Measurements from ENCODE around the gene CHRNA4.

Gene CHRNA4

DNA sequence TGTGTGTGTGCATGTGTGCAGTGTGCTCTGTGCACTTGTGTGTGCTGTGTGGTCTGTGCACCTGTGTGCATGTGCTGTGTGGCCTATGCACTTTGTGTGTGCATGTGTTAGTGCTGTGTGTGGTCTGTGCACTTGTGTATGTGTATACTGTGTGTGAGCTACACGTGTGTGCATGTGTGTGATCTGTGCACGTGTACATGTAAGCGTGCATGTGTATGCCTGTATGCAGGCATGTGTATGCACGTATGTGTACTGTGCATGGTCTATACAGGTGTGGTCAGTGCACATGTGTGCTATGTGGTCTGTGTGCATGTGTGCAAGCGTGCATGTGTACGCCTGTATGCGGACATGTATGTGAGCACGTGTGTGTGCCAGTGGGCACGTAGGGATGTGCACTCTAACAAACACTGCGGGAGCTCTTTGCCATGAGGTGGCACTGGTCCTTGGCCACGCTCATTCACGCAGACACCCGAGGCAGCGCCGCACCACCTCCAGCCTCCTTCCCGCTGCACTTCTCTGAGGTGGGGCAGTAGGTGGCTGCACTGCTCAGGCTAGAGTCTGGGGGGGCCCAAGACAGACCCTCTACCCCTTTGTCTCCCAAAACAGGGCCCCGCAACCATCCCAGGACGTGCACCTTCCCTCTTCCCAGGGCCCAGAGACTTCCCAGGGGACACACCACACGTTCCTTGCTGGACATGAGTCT lies 42.4 kb upstream of the CHRNA4 start:
- Histone ChIP-seq H3K36me3 (ENCODE audit: insufficient read depth, low read length) (no peaks in the 10 kb centered on the region), H3K9ac (ENCODE audit: low read depth, low read length) (no peak overlapping the region), H3K4me1 (ENCODE audit: control insufficient read depth, insufficient read depth, low read length) (no peaks in the 10 kb centered on the region), H3K4me2 (ENCODE audit: low read length) (no peak overlapping the region), H3K4me3 (ENCODE audit: low read length) (no peak overlapping the region), H3K27me3 (ENCODE audit: control insufficient read depth, insufficient read depth, low read length) (peaks cover 19% of the 10 kb centered on the region), H3K9me3 (replicated peaks; ENCODE audit: low read length) (no peaks in the 10 kb centered on the region)

DNA sequence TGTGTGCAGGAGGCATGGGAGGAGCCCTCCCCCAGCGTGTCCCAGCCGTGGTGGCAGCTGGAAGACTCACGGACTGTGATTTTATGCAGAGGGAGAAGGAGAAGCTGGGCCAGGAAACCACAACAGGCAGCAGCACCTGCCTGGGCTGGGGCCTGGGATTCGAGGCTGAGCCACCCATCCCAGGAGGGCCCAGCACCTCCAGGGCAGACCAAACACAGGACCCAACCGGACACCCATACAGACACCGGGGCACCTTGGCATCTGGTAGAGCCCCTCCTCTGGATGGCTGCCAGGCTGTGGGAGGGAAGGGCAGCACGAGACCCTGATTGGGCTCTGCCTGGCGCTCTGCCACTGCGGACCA lies 41.7 kb upstream of the CHRNA4 start:
- no peak overlapping the region for H3K4me3 ChIP-seq (ENCODE audit: low read length)
- H3K4me2 ChIP-seq (ENCODE audit: low read length) = no peak overlapping the region
- H3K36me3 ChIP-seq (ENCODE audit: insufficient read depth, low read length) = no peaks in the 10 kb centered on the region
- H3K9ac ChIP-seq (ENCODE audit: low read depth, low read length) = no peak overlapping the region
- no peaks in the 10 kb centered on the region for H3K9me3 ChIP-seq (replicated peaks; ENCODE audit: low read length)
- H3K4me1 ChIP-seq (ENCODE audit: control insufficient read depth, insufficient read depth, low read length) = no peaks in the 10 kb centered on the region
- peaks cover 23% of the 10 kb centered on the region for H3K27me3 ChIP-seq (ENCODE audit: control insufficient read depth, insufficient read depth, low read length)

DNA sequence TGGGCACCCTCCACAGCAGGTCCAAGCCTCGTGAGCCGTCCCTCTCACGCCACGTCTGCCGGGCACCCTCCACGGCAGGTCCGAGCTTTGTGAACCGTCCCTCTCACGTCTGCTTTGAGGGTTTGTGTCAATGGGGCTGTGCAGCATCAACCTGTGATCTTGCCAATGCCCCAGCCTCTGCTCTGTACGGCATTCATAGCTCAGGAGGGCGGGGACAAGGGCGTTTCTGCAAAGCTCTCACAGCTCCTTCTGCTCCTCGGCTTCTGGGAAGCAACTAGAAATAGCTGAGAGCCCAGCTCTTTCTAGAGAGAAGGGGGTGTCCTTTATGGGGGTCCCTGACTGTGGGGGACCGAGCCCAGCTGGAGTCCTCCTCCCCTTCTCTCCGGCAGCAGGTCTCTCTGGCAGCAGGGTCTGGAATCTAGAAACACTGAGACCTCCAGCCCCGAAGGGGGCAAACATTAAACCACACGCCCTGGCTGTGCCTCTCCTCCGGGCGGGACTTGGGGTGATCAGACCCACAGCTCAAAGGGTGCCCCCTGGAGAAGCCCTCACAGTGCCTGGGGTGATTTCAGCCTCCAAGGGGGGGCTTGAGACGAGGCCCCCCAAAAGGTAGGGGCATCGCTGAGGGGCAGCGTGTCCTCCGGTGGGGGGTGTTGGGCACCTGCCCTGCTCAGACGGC lies 41.2 kb upstream of the CHRNA4 start:
- Histone ChIP-seq H3K27me3 (ENCODE audit: control insufficient read depth, insufficient read depth, low read length) (peaks cover 23% of the 10 kb centered on the region), H3K4me1 (ENCODE audit: control insufficient read depth, insufficient read depth, low read length) (no peaks in the 10 kb centered on the region), H3K4me3 (ENCODE audit: low read length) (no peak overlapping the region), H3K4me2 (ENCODE audit: low read length) (no peak overlapping the region), H3K36me3 (ENCODE audit: insufficient read depth, low read length) (no peaks in the 10 kb centered on the region), H3K9ac (ENCODE audit: low read depth, low read length) (no peak overlapping the region), H3K9me3 (replicated peaks; ENCODE audit: low read length) (no peaks in the 10 kb centered on the region)

DNA sequence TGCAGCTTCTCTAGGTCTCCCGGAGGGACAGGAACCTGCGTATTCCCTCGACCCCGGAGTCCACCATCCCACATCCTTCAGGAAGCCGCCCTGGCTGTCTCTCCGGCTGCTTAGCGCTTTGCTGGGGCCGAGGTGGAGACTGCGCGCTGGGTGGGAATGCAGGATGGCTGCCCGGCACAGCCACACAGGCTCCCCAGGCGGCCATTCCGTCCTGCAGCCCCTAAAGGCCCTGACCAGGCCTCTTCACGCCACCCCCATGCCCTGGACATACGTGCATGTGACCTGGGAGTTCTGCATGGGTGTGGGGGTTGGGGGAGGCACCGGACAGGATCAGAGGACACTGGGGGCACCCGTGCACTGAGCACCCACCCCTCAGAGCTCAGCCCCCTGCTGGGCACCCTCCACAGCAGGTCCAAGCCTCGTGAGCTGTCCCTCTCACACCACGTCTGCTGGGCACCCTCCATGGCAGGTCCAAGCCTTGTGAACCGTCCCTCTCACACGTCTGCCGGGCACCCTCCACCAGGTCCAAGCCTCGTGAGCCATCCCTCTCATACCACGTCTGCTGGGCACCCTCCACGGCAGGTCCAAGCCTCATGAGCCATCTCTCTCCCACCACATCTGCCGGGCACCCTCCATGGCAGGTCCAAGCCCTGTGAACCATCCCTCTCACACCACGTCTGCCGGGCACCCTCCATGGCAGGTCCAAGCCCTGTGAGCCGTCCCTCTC lies 40.4 kb upstream of the CHRNA4 start:
- no peaks in the 10 kb centered on the region for H3K4me1 ChIP-seq (ENCODE audit: control insufficient read depth, insufficient read depth, low read length)
- peaks cover 28% of the 10 kb centered on the region for H3K27me3 ChIP-seq (ENCODE audit: control insufficient read depth, insufficient read depth, low read length)
- H3K4me2 ChIP-seq (ENCODE audit: low read length) = no peak overlapping the region
- no peak overlapping the region for H3K9ac ChIP-seq (ENCODE audit: low read depth, low read length)
- no peaks in the 10 kb centered on the region for H3K9me3 ChIP-seq (replicated peaks; ENCODE audit: low read length)
- no peaks in the 10 kb centered on the region for H3K36me3 ChIP-seq (ENCODE audit: insufficient read depth, low read length)
- H3K4me3 ChIP-seq (ENCODE audit: low read length) = no peak overlapping the region

DNA sequence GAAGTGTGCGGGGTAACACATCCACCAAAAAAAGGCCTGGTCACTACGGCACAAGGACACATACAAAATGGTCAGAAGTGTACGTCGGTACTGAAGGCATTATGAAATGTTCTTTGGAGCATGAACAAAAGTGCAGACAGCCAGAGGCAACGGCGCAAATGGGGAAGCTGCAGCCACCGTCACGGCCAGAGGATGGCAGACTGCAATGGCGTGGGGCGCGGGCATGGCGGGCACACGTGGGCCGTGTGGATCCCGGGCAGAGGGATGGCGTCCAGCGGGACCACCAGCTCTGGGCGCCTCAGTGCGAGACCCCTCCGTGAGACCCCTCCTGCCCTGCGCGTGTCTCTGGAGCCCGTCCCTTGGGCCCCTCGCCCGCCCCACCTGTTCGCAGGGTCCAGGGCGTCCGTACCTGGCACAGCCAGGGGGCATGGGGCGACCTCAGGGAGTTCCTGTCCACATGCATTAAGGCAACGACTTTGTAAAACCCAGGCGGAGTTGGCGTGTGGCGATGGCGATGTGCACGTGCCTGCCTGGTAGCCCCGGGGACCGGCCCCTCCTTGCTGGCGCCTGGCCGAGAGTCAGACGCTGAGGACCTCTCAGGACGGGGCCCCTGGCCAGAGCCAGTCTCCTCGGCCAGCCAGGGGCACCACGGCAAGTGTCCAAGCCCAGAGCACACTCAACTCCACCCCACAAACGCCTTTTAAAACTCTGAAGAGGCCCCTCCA lies 39.5 kb upstream of the CHRNA4 start:
- Histone ChIP-seq H3K9me3 (replicated peaks; ENCODE audit: low read length) (no peaks in the 10 kb centered on the region), H3K27me3 (ENCODE audit: control insufficient read depth, insufficient read depth, low read length) (peaks cover 28% of the 10 kb centered on the region), H3K9ac (ENCODE audit: low read depth, low read length) (no peak overlapping the region), H3K36me3 (ENCODE audit: insufficient read depth, low read length) (no peaks in the 10 kb centered on the region), H3K4me3 (ENCODE audit: low read length) (no peak overlapping the region), H3K4me2 (ENCODE audit: low read length) (no peak overlapping the region), H3K4me1 (ENCODE audit: control insufficient read depth, insufficient read depth, low read length) (no peaks in the 10 kb centered on the region)

DNA sequence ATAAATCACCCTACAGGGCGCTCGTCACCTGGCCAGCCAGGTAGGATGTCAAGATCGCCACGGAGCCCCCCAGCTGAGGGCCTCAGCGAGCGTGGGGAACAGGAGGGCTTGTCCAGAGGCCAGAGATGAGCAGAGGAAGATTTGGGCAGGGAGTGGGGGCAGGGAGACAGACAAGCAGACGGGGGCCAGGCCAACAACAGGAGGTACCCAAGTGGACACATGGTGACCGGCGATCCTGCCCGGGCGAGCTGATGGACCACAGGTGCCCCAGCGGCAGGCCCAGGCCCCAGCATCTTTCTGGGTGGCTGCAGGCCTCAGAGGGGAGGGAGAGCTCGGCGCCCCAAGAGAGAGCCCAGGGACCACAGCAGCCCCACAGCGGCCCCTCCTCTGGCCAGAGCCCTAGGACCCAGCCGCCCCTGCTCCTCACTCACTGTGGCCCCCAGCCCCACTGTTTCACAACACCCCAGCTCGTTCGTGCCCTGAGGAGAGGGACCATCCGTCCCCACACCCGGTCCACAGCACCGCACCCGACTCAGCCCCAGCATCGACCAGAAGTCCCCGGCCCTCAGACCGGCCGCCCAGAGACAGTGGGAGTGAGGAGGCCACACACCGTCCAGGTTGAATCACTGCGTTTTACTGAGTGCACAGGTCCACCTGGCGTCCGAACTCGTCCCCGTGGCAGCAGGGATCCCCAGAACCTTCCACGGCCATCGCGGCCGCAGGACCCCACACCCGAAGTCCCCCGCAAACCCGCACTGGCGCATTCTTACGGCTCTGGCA lies 38.6 kb upstream of the CHRNA4 start:
- Histone ChIP-seq H3K27me3 (ENCODE audit: control insufficient read depth, insufficient read depth, low read length) (peaks cover 30% of the 10 kb centered on the region), H3K4me1 (ENCODE audit: control insufficient read depth, insufficient read depth, low read length) (no peaks in the 10 kb centered on the region), H3K4me3 (ENCODE audit: low read length) (no peak overlapping the region), H3K9ac (ENCODE audit: low read depth, low read length) (no peak overlapping the region), H3K36me3 (ENCODE audit: insufficient read depth, low read length) (no peaks in the 10 kb centered on the region), H3K9me3 (replicated peaks; ENCODE audit: low read length) (no peaks in the 10 kb centered on the region), H3K4me2 (ENCODE audit: low read length) (no peak overlapping the region)

DNA sequence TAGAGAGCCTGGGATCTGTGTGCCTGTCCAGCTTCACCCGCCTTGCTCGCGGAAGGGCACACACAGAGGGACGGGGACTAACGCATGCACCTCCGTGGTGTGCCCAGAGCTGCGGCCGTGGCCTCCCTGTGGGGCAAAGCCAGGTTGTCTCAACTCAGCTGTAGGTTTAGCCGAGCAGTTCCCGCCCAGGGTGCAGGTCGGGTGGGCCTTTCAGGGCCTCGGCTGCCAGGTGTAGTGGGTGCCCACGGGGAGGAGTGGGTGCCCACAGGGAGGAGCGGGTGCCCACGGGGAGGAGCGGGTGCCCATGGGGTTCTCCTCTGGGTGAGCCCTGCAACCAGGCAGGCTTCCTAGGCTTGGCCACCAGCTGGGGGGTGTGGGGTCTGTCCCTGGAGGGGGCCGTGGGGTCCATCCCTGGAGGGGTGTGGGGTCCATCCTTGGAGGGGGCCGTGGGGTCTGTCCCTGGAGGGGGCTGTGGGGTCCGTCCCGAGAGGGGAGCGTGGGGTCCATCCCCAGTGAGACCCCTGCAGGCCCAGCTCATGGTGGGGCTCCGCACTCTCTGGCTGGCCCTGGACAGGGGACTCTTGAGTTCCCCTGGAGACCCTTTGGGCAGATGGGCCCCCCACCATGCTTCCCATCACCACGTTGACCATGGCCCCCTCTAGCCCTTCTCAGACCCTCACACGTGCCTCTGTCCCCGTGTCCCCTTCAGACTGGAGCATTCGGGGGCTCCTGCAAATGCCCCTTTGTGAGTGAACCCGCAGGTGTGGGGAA lies 37.8 kb upstream of the CHRNA4 start:
- peaks cover 38% of the 10 kb centered on the region for H3K27me3 ChIP-seq (ENCODE audit: control insufficient read depth, insufficient read depth, low read length)

DNA sequence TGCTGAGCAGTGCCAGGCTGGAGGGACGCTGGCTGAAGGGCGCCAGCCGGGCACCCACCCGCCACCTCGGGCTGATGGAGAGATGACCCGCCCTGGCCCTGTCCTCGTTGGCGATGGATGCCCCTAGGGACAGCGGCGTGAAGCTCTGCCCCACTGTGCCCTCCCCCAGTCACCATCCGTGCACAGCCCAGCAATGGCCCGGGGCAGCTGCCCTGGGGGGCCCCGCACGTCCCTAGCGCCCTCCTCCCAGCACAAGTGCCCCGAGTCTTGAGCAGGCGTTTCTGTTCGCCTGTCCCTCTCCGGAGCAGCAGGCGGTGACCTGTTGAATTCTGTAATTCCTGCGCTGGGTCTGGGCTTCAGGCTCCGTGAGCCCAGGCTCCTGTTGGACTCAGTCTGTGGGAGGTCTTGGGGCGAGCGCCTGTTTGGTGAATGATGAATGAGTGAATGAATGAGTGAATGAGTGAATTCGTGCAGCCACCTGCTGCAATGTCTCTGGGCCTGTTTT lies 36.8 kb upstream of the CHRNA4 start:
- Histone ChIP-seq H3K36me3 (ENCODE audit: insufficient read depth, low read length) (no peaks in the 10 kb centered on the region), H3K27me3 (ENCODE audit: control insufficient read depth, insufficient read depth, low read length) (peaks cover 38% of the 10 kb centered on the region), H3K4me2 (ENCODE audit: low read length) (no peak overlapping the region), H3K9ac (ENCODE audit: low read depth, low read length) (no peak overlapping the region), H3K4me3 (ENCODE audit: low read length) (no peak overlapping the region), H3K4me1 (ENCODE audit: control insufficient read depth, insufficient read depth, low read length) (no peaks in the 10 kb centered on the region), H3K9me3 (replicated peaks; ENCODE audit: low read length) (no peaks in the 10 kb centered on the region)

More for the DNA sequence above, 37.8 kb upstream of the CHRNA4 start:
- Histone ChIP-seq H3K4me1 (ENCODE audit: control insufficient read depth, insufficient read depth, low read length) (no peaks in the 10 kb centered on the region), H3K9ac (ENCODE audit: low read depth, low read length) (no peak overlapping the region), H3K4me3 (ENCODE audit: low read length) (no peak overlapping the region), H3K9me3 (replicated peaks; ENCODE audit: low read length) (no peaks in the 10 kb centered on the region), H3K4me2 (ENCODE audit: low read length) (no peak overlapping the region), H3K36me3 (ENCODE audit: insufficient read depth, low read length) (no peaks in the 10 kb centered on the region)

DNA sequence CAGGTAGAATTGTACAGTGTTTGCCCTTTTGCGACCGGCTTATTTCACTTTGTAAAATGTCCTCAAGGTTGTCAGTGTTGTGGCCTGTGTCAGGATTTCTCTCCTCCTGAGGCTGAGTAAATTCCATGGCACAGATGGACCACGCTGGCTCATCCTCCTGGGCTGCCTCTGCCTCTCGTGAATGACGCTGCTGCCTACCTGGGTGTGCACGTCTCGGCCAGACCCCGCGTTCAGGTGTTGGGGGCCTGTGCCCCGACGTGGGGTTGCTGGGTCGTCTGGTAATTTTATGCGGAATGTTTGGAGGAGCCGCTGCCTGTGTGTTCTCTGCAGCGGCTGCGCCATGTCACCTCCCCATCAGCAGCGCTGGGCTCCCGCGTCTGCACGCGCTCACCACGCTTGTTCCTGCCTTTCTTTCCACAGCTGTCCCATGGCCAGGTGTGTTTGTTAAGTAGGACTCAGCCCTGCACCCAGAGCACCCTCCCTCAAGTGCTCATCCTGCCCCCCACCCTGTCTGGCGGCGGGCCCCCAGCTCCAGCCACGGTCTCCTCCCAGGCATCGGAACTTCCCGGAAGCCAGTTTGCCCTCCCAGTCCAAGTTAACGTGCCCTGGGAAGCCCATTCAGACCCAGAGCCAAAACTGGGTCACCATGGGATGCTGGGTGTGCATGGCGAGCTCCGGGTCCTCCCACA lies 36.1 kb upstream of the CHRNA4 start:
- H3K4me1 ChIP-seq (ENCODE audit: control insufficient read depth, insufficient read depth, low read length) = no peaks in the 10 kb centered on the region
- no peaks in the 10 kb centered on the region for H3K9me3 ChIP-seq (replicated peaks; ENCODE audit: low read length)
- no peak overlapping the region for H3K9ac ChIP-seq (ENCODE audit: low read depth, low read length)
- no peak overlapping the region for H3K4me2 ChIP-seq (ENCODE audit: low read length)
- no peaks in the 10 kb centered on the region for H3K36me3 ChIP-seq (ENCODE audit: insufficient read depth, low read length)
- no peak overlapping the region for H3K4me3 ChIP-seq (ENCODE audit: low read length)
- H3K27me3 ChIP-seq (ENCODE audit: control insufficient read depth, insufficient read depth, low read length) = peaks cover 32% of the 10 kb centered on the region

DNA sequence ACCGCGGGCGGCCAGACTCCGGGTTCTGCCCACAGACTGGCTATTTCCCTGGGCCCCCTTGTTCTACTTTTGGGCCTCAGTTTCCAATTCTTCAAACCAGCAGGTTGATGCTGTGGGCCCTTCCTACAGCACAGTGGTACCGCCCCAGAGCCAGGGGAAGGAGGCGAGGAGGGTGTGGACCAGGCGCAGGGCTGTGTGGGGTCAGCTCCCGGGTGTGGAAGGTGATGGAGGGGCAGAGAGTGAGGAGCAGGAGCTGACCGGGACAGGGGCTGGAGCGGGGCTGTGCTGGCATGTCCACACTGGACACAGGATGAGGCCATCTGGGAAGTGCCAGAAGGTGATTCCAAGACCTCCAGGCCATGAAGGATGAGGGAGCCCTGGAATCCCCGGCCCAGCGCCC lies 35.2 kb upstream of the CHRNA4 start:
- no peak overlapping the region for H3K4me3 ChIP-seq (ENCODE audit: low read length)
- H3K27me3 ChIP-seq (ENCODE audit: control insufficient read depth, insufficient read depth, low read length) = peaks cover 25% of the 10 kb centered on the region
- H3K9ac ChIP-seq (ENCODE audit: low read depth, low read length) = no peak overlapping the region
- no peaks in the 10 kb centered on the region for H3K4me1 ChIP-seq (ENCODE audit: control insufficient read depth, insufficient read depth, low read length)
- H3K9me3 ChIP-seq (replicated peaks; ENCODE audit: low read length) = peaks cover 2% of the 10 kb centered on the region
- no peaks in the 10 kb centered on the region for H3K36me3 ChIP-seq (ENCODE audit: insufficient read depth, low read length)
- H3K4me2 ChIP-seq (ENCODE audit: low read length) = no peak overlapping the region

All from skeletal muscle satellite cell (primary cell).